Common myeloid progenitor, CD34-positive (primary cell): ENCODE data around the gene RNU7-1.

Source experiments
- CTCF ChIA-PET: fragments of 350-600 bp; sonication (Branson Sonifier 250); formaldehyde crosslinking; loops from one replicate; lab custom pipeline; 2021; ENCODE audit warnings: antibody characterized with exemption; lab: Charles Lee
- POLR2A ChIA-PET: fragments of 350-600 bp; sonication (Branson Sonifier 250); formaldehyde crosslinking; loops from one replicate; lab custom pipeline; 2021; ENCODE audit warnings: antibody characterized with exemption; lab: Charles Lee
- DNase-seq, 3 donors: peaks; one replicate each; pipeline versions ENCODE4 v3.0.0 to v3.0.0-alpha.2; 2013
- H3K27ac ChIP-seq, 2 experiments: 1 replicate in 1 of 2; 2 replicates in 1 of 2; pipeline ENCODE4 v1.7.0; 2013; ENCODE audit warnings: inconsistent platforms in 2 of 2, low read length in 2 of 2, mild to moderate bottlenecking in 2 of 2, low read depth in 1 of 2, moderate library complexity in 1 of 2; ENCODE audit not compliant: severe bottlenecking in 2 of 2, insufficient read depth in 1 of 2, poor library complexity in 1 of 2
- H3K27me3 ChIP-seq, 5 experiments: replicated peaks in 2 of 5; 1 replicate in 3 of 5; 2 replicates in 2 of 5; pipeline versions ENCODE4 v1.6.1 to v1.7.0; 2013; ENCODE audit warnings: low read length in 4 of 5, mild to moderate bottlenecking in 2 of 5, moderate library complexity in 2 of 5, inconsistent platforms in 1 of 5; ENCODE audit not compliant: insufficient read depth in 5 of 5, control insufficient read depth in 4 of 5
- H3K36me3 ChIP-seq, 4 experiments: 1 replicate in 2 of 4; 2 replicates in 2 of 4; pipeline versions ENCODE4 v1.6.1 to v1.7.0; 2013; ENCODE audit warnings: low read length in 3 of 4, control low read depth in 1 of 4, mild to moderate bottlenecking in 1 of 4; ENCODE audit not compliant: control insufficient read depth in 4 of 4, insufficient read depth in 4 of 4
- H3K4me1 ChIP-seq, 4 experiments: 1 replicate in 3 of 4; 2 replicates in 1 of 4; pipeline versions ENCODE4 v1.6.1 to v1.7.1; 2013; ENCODE audit warnings: low read length in 3 of 4, mild to moderate bottlenecking in 3 of 4, control low read depth in 1 of 4, inconsistent platforms in 1 of 4, moderate library complexity in 1 of 4; ENCODE audit not compliant: control insufficient read depth in 4 of 4, insufficient read depth in 4 of 4; ENCODE audit errors: control extremely low read depth in 1 of 4
- H3K4me3 ChIP-seq, 7 experiments: 1 replicate in 4 of 7; 2 replicates in 3 of 7; pipeline versions ENCODE4 v1.5.1 to v1.7.0; 2013; ENCODE audit warnings: mild to moderate bottlenecking in 7 of 7, low read length in 6 of 7, moderate library complexity in 6 of 7, inconsistent platforms in 2 of 7, low read depth in 2 of 7, control low read depth in 1 of 7; ENCODE audit not compliant: insufficient read depth in 4 of 7, control insufficient read depth in 1 of 7; ENCODE audit errors: extremely low read depth in 1 of 7
- H3K9me3 ChIP-seq, 5 experiments: 1 replicate in 4 of 5; 2 replicates in 1 of 5; pipeline versions ENCODE4 v1.6.1 to v1.7.1; 2013; ENCODE audit warnings: low read length in 4 of 5, mild to moderate bottlenecking in 2 of 5, inconsistent platforms in 1 of 5, low read depth in 1 of 5, moderate library complexity in 1 of 5; ENCODE audit not compliant: control insufficient read depth in 4 of 5, insufficient read depth in 2 of 5; ENCODE audit errors: control extremely low read depth in 1 of 5
- WGBS: methylation state at CpG from one replicate; pipeline ENCODE4 v1.1.5; 2013; ENCODE audit not compliant: insufficient coverage; 5-methylcytosine and 5-hydroxymethylcytosine counted together

The RNU7-1 gene

GRCh38 chr12:6946920-6947374 is 3.3 kb downstream of the RNU7-1 start:
- WGBS, result 68% methylated on average over 8 of the region's 8 CpGs
- no peaks in the 10 kb centered on the region for H3K36me3 ChIP-seq
- H3K4me1 ChIP-seq, result peaks cover 11 to 70% (median 63%) of the 10 kb centered on the region in 4 experiments
- no peaks in the 10 kb centered on the region for H3K9me3 ChIP-seq
- ChIA-PET POLR2A (interaction anchor here (1.4 to 1.6 kb wide), 2 partner anchors 9 to 15 kb away, joined by 4 to 6 read pairs; no protein-coding TSS in a partner anchor), CTCF (interaction anchor here (0.8 to 16.4 kb wide), 12 partner anchors 9 to 165 kb away, joined by 3 to 441 read pairs (median 4); partner anchors contain the start of genes C1RL and SPSB2)
- H3K27me3 ChIP-seq, result no peaks in the 10 kb centered on the region
- peak overlapping the region; percentile 2 to 74 (median 49) for H3K4me3 ChIP-seq
- DNase-seq, result no peak
- peak overlapping the region in 1 of 2 experiments; percentile 39 for H3K27ac ChIP-seq

GRCh38 chr12:6947615-6948014 is 4.0 kb downstream of the RNU7-1 start:
- H3K27ac ChIP-seq, result no peak overlapping the region
- H3K4me1 ChIP-seq, result peaks cover 11 to 74% (median 68%) of the 10 kb centered on the region in 4 experiments
- peaks cover 0 to 2% (median under 1%) of the 10 kb centered on the region in 4 experiments for H3K36me3 ChIP-seq
- CTCF ChIA-PET, result interaction anchor here (0.8 to 16.4 kb wide), 9 partner anchors 10 to 165 kb away, joined by 3 to 441 read pairs (median 5); partner anchors contain the start of genes C1RL and SPSB2
- POLR2A ChIA-PET, result interaction anchor here (1.6 kb wide), 1 partner anchor 10 kb away, joined by 6 read pairs; no protein-coding TSS in a partner anchor
- H3K27me3 ChIP-seq, result no peaks in the 10 kb centered on the region
- H3K9me3 ChIP-seq, result no peaks in the 10 kb centered on the region
- no peak overlapping the region for H3K4me3 ChIP-seq
- WGBS, result 97% methylated on average over 7 of the region's 8 CpGs
- no peak for DNase-seq

GRCh38 chr12:6948873-6949594 is 5.4 kb downstream of the RNU7-1 start:
- DNase-seq, result peak in 1 of 3 donors; percentile 42
- ChIA-PET POLR2A (interaction anchor here (0.9 kb wide), 1 partner anchor 10 kb away, joined by 6 read pairs; no protein-coding TSS in a partner anchor), CTCF (interaction anchor here (0.6 to 16.4 kb wide), 12 partner anchors 9 to 162 kb away, joined by 3 to 441 read pairs (median 4); no protein-coding TSS in a partner anchor)
- peaks cover 13 to 74% (median 71%) of the 10 kb centered on the region in 4 experiments for H3K4me1 ChIP-seq
- H3K27me3 ChIP-seq, result no peaks in the 10 kb centered on the region
- H3K9me3 ChIP-seq, result no peaks in the 10 kb centered on the region
- H3K4me3 ChIP-seq, result no peak overlapping the region
- H3K27ac ChIP-seq, result no peak overlapping the region
- WGBS, result 99% methylated on average over 6 of the region's 15 CpGs
- H3K36me3 ChIP-seq, result peaks cover 0 to 8% (median 1%) of the 10 kb centered on the region in 4 experiments

GRCh38 chr12:6950401-6950801 is 6.8 kb downstream of the RNU7-1 start:
- CTCF ChIA-PET, result interaction anchor here (0.7 to 16.4 kb wide), 10 partner anchors 10 to 162 kb away, joined by 3 to 441 read pairs (median 4); no protein-coding TSS in a partner anchor

GRCh38 chr12:6950811-6951540 is 7.4 kb downstream of the RNU7-1 start, which contains the start of gene PTPN6:
Gene PTPN6, plus strand, starts transcription at chr12:6951356. Its CDS starts 157 bp downstream, at chr12:6951513.
- H3K27me3 ChIP-seq, result no peaks in the 10 kb centered on the region
- peaks cover 17 to 75% (median 73%) of the 10 kb centered on the region in 4 experiments for H3K4me1 ChIP-seq
- H3K27ac ChIP-seq, result peak within 1 kb of the TSS; percentile 58 to 84
- peak in 2 of 3 donors; percentile 80 to 87 for DNase-seq
- POLR2A ChIA-PET, result interaction anchor here (1.3 to 2.8 kb wide), 2 partner anchors 7 to 11 kb away, joined by 10 to 17 read pairs; partner anchors contain the start of genes C12orf57 and RNU7-1
- peaks cover 1 to 22% (median 13%) of the 10 kb centered on the region in 4 experiments for H3K36me3 ChIP-seq
- H3K4me3 ChIP-seq, result peak within 1 kb of the TSS; percentile 75 to 96 (median 87)
- no peaks in the 10 kb centered on the region for H3K9me3 ChIP-seq
- WGBS, result 4% methylated on average over 20 of the region's 25 CpGs
- CTCF ChIA-PET, result interaction anchor here (0.6 to 16.4 kb wide), 10 partner anchors 9 to 161 kb away, joined by 3 to 441 read pairs (median 4); no protein-coding TSS in a partner anchor

More at GRCh38 chr12:6950401-6950801, 6.8 kb downstream of the RNU7-1 start:
- H3K36me3 ChIP-seq, result peaks cover 0 to 16% (median 9%) of the 10 kb centered on the region in 4 experiments
- H3K4me1 ChIP-seq, result peaks cover 17 to 75% (median 73%) of the 10 kb centered on the region in 4 experiments
- 25% methylated on average over 1 of the region's 1 CpG for WGBS
- H3K27ac ChIP-seq, result peak overlapping the region in 1 of 2 experiments; percentile 84
- peak overlapping the region in 4 of 7 experiments; percentile 86 to 96 (median 94) for H3K4me3 ChIP-seq
- H3K9me3 ChIP-seq, result no peaks in the 10 kb centered on the region
- DNase-seq, result peak in 2 of 3 donors; percentile 68 to 71
- no peaks in the 10 kb centered on the region for H3K27me3 ChIP-seq
- POLR2A ChIA-PET, result no interaction called here

- Histone ChIP-seq H3K36me3 (peaks cover 2 to 28% (median 20%) of the 10 kb centered on the region in 4 experiments), H3K4me3 (peak overlapping the region; percentile 75 to 96 (median 87)), H3K27me3 (no peaks in the 10 kb centered on the region), H3K4me1 (peaks cover 17 to 75% (median 73%) of the 10 kb centered on the region in 4 experiments), H3K27ac (peak overlapping the region; percentile 58 to 84), H3K9me3 (no peaks in the 10 kb centered on the region)
- POLR2A ChIA-PET, result interaction anchor here (1.3 to 2.8 kb wide), 2 partner anchors 8 to 10 kb away, joined by 10 to 17 read pairs; partner anchors contain the start of genes C12orf57 and RNU7-1
- peak in 1 of 3 donors; percentile 37 for DNase-seq
- CTCF ChIA-PET, result interaction anchor here (0.6 to 16.4 kb wide), 7 partner anchors 9 to 161 kb away, joined by 3 to 441 read pairs (median 4); no protein-coding TSS in a partner anchor
- WGBS, result 0% methylated on average over 12 of the region's 20 CpGs
Measured at GRCh38 chr12:6951551-6952120, 8.0 kb downstream of the RNU7-1 start.
